Measurements from ENCODE around the gene HSD17B10.
"Not testable (repeated sequence)": the region's sequence is repeated elsewhere in the genome, so short reads cannot be mapped to it uniquely, and the experiment has no call there.

DNA sequence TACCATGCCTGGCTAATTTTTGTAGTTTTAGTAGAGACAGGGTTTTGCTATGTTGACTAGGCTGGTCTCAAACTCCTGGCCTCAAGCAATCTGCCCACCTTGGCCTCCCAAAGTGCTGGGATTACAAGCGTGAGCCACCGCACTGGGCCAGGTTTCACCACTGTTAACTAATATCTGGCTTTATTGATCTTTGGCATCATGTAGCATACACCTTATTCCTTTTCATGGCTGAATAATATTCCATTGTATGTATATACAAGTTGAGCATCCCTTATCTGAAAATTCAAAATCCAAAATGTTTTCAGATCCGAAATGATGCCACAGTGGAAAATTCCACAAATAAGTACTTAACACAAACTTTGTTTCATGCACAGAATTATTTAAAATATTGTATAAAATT is 34.5 kb upstream of the HSD17B10 start:
- TF ChIP-seq, protein P1, sequence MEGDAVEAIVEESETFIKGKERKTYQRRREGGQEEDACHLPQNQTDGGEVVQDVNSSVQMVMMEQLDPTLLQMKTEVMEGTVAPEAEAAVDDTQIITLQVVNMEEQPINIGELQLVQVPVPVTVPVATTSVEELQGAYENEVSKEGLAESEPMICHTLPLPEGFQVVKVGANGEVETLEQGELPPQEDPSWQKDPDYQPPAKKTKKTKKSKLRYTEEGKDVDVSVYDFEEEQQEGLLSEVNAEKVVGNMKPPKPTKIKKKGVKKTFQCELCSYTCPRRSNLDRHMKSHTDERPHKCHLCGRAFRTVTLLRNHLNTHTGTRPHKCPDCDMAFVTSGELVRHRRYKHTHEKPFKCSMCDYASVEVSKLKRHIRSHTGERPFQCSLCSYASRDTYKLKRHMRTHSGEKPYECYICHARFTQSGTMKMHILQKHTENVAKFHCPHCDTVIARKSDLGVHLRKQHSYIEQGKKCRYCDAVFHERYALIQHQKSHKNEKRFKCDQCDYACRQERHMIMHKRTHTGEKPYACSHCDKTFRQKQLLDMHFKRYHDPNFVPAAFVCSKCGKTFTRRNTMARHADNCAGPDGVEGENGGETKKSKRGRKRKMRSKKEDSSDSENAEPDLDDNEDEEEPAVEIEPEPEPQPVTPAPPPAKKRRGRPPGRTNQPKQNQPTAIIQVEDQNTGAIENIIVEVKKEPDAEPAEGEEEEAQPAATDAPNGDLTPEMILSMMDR (IDR thresholded peaks at IDR 0.05): not testable (repeated sequence)
- not testable (repeated sequence) for TF ChIP-seq EZH2 (IDR thresholded peaks at IDR 0.05; ENCODE audit: borderline replicate concordance, insufficient read depth, low read depth, low read length, poor library complexity, severe bottlenecking)
